HL-60 (cell line): ENCODE results near the gene RTN4R.

Source experiments
- DNase-seq, 2 experiments: peaks; one replicate each; pipeline ENCODE4 v3.0.0-alpha.2; 2010 to 2020; ENCODE audit warnings: low read depth in 1 of 2, low spot score in 1 of 2
- H3K27ac ChIP-seq: fragments of 250-450 bp; sonication (Bioruptor Pico); replicated peaks from 2 replicates; pipeline ENCODE4 v1.5.1; 2020; ENCODE audit warnings: mild to moderate bottlenecking, moderate library complexity
- H3K27me3 ChIP-seq: fragments of 250-450 bp; sonication (Bioruptor Pico); 2 replicates; pipeline ENCODE4 v1.5.1; 2021; ENCODE audit warnings: mild to moderate bottlenecking, moderate library complexity; ENCODE audit not compliant: insufficient read depth, poor library complexity, severe bottlenecking
- H3K4me3 ChIP-seq: replicated peaks from 2 replicates; pipeline ENCODE4 v1.5.1; 2011; ENCODE audit warnings: mild to moderate bottlenecking, control low read depth, low read length; ENCODE audit not compliant: insufficient read depth
- CTCF ChIP-seq: IDR thresholded peaks from one replicate; pipeline ENCODE4 v1.5.1; 2011; ENCODE audit warnings: low read length, control low read depth, inconsistent platforms; ENCODE audit not compliant: insufficient read depth
- GABPA ChIP-seq: IDR thresholded peaks from 2 replicates; pipeline ENCODE4 v1.6.1; 2012; ENCODE audit warnings: low read depth
- POLR2AphosphoS5 ChIP-seq: IDR thresholded peaks from 2 replicates; pipeline ENCODE4 v1.6.1; 2012; ENCODE audit warnings: low read depth
- SPI1 ChIP-seq: IDR thresholded peaks from 2 replicates; pipeline ENCODE4 v1.6.1; 2012; ENCODE audit warnings: low read depth, mild to moderate bottlenecking, borderline replicate concordance
- TF ChIP-seq, protein P1 (sequence below): IDR thresholded peaks from 2 replicates; pipeline ENCODE4 v1.6.1; 2012; ENCODE audit warnings: low read depth; ENCODE audit not compliant: insufficient replicate concordance

The RTN4R gene

GRCh38 chr22:20246368-20247009, 21.6 kb downstream of the RTN4R start:
- DNase-seq, result no peak
- no peak for TF ChIP-seq GABPA
- no peak for TF ChIP-seq POLR2AphosphoS5
- TF ChIP-seq CTCF, result no peak
- TF ChIP-seq SPI1, result no peak
- TF ChIP-seq, protein P1, sequence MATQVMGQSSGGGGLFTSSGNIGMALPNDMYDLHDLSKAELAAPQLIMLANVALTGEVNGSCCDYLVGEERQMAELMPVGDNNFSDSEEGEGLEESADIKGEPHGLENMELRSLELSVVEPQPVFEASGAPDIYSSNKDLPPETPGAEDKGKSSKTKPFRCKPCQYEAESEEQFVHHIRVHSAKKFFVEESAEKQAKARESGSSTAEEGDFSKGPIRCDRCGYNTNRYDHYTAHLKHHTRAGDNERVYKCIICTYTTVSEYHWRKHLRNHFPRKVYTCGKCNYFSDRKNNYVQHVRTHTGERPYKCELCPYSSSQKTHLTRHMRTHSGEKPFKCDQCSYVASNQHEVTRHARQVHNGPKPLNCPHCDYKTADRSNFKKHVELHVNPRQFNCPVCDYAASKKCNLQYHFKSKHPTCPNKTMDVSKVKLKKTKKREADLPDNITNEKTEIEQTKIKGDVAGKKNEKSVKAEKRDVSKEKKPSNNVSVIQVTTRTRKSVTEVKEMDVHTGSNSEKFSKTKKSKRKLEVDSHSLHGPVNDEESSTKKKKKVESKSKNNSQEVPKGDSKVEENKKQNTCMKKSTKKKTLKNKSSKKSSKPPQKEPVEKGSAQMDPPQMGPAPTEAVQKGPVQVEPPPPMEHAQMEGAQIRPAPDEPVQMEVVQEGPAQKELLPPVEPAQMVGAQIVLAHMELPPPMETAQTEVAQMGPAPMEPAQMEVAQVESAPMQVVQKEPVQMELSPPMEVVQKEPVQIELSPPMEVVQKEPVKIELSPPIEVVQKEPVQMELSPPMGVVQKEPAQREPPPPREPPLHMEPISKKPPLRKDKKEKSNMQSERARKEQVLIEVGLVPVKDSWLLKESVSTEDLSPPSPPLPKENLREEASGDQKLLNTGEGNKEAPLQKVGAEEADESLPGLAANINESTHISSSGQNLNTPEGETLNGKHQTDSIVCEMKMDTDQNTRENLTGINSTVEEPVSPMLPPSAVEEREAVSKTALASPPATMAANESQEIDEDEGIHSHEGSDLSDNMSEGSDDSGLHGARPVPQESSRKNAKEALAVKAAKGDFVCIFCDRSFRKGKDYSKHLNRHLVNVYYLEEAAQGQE, result no peak
- Histone ChIP-seq H3K27ac (no peak overlapping the region), H3K4me3 (no peak overlapping the region), H3K27me3 (no peaks in the 10 kb centered on the region)

GRCh38 chr22:20245577-20246367, 22.3 kb downstream of the RTN4R start:
- TF ChIP-seq SPI1 (no peak), POLR2AphosphoS5 (no peak), CTCF (no peak), GABPA (no peak)
- TF ChIP-seq, protein P1, result no peak
- no peak for DNase-seq
- Histone ChIP-seq H3K27me3 (no peaks in the 10 kb centered on the region), H3K4me3 (no peak overlapping the region), H3K27ac (no peak overlapping the region)

GRCh38 chr22:20244691-20245576, 23.2 kb downstream of the RTN4R start:
- no peak overlapping the region for H3K27ac ChIP-seq
- H3K4me3 ChIP-seq, result no peak overlapping the region
- H3K27me3 ChIP-seq, result no peaks in the 10 kb centered on the region
- TF ChIP-seq, protein P1, result no peak
- TF ChIP-seq SPI1 (no peak), POLR2AphosphoS5 (no peak), CTCF (no peak), GABPA (no peak)
- no peak for DNase-seq
